Left cardiac atrium (tissue), 4 donors: Measurements from ENCODE around the gene ASIC1. TPM values are rescaled to one million over a fixed set of nuclear protein-coding genes. Genes with fewer than 3 reads are reported as not detected.
A peak's percentile ranks its signal among the peaks of the same experiment; 100 is the strongest.

Source experiments
- ATAC-seq, 2 donors: fragments of 200-7000 bp; cut with Tn5 transposase; one replicate each; pipeline ENCODE4 v1.9.1; 2020; ENCODE audit warnings: mild to moderate bottlenecking in 2 of 2, moderate library complexity in 2 of 2
- DNase-seq: peaks from one replicate; pipeline ENCODE4 v3.0.0-alpha.2; 2020
- intact Hi-C, 2 donors: fragments of 100-400 bp; cut with DNase I; formaldehyde crosslinking; loops; one replicate each; pipeline versions ENCODE4 v1.14.1 to v1.15.1; 2022 to 2023
- total RNA-seq, 2 donors: library from RNA; stranded (reverse); fragmentation: NEBNext Ultra II Directional; extraction: Animal tissue kit (Norgen Biotek cat#: 25700); gene quantifications; one replicate each; pipeline ENCODE4 v1.2.1, GENCODE V29; 2021
- donor health status: DM: no; HTN: yes; CAD: no.
- donor health status: DM: no; HTN: yes; CAD: no; lungs with severe emphysema.
- donor health status: DM: yes; HTN: yes; CAD: no.
- donor health status: Dilated cardiomyopathy.

The ASIC1 gene
- total RNA-seq, 2 donors from 2014 or later: 1.2 to 4.1 TPM

- no peak for DNase-seq
- intact Hi-C loops: no loop called here
- no peak for ATAC-seq
These were observed 19.1 kb upstream of the ASIC1 start for GRCh38 chr12:50038336-50038735.

GRCh38 chr12:50039151-50039835, 18.1 kb upstream of the ASIC1 start:
- peak; percentile 93 for ATAC-seq
- intact Hi-C loops: no loop called here
- DNase-seq: peak; percentile 90

GRCh38 chr12:50040657-50041056, 16.7 kb upstream of the ASIC1 start:
- intact Hi-C loops: no loop called here
- no peak for ATAC-seq

GRCh38 chr12:50041062-50041860, 16.1 kb upstream of the ASIC1 start:
- ATAC-seq (no peak), DNase-seq (no peak)
- intact Hi-C loops: no loop called here

More at GRCh38 chr12:50040657-50041056, 16.7 kb upstream of the ASIC1 start:
- DNase-seq: no peak

- DNase-seq (no peak), ATAC-seq (no peak)
- intact Hi-C loops: no loop called here
These were observed 15.4 kb upstream of the ASIC1 start for GRCh38 chr12:50041962-50042361.

GRCh38 chr12:50042693-50043092, 14.7 kb upstream of the ASIC1 start:
- no peak for ATAC-seq
- DNase-seq: no peak
- intact Hi-C loops: no loop called here

- intact Hi-C loops: no loop called here
- no peak for ATAC-seq
- no peak for DNase-seq
These were observed 14.1 kb upstream of the ASIC1 start for GRCh38 chr12:50043308-50043707.

- intact Hi-C loops: no loop called here
- ATAC-seq (no peak), DNase-seq (no peak)
These were observed 13.5 kb upstream of the ASIC1 start for GRCh38 chr12:50043854-50044253.

GRCh38 chr12:50047693-50048250, 9.6 kb upstream of the ASIC1 start:
- ATAC-seq: no peak
- intact Hi-C loops: no loop called here
- DNase-seq: no peak

- DNase-seq (no peak), ATAC-seq (no peak)
- intact Hi-C loops: no loop called here
These were observed 7.9 kb upstream of the ASIC1 start for GRCh38 chr12:50049254-50050118.

GRCh38 chr12:50050119-50050385, 7.3 kb upstream of the ASIC1 start:
- intact Hi-C loops: no loop called here
- DNase-seq (no peak), ATAC-seq (no peak)

GRCh38 chr12:50050410-50051098, 6.8 kb upstream of the ASIC1 start:
- peak; percentile 83 for DNase-seq
- ATAC-seq: peak; percentile 89 to 93
- intact Hi-C loops: no loop called here

- no peak for DNase-seq
- intact Hi-C loops: no loop called here
- peak in 1 of 2 donors; percentile 7 for ATAC-seq
These were observed 6.1 kb upstream of the ASIC1 start for GRCh38 chr12:50051101-50051806.

GRCh38 chr12:50052544-50052943, 4.9 kb upstream of the ASIC1 start:
- no peak for ATAC-seq
- intact Hi-C loops: no loop called here
- DNase-seq: no peak

- ATAC-seq: no peak
- DNase-seq: no peak
- intact Hi-C loops: no loop called here
These were observed 4.4 kb upstream of the ASIC1 start for GRCh38 chr12:50052964-50053363.

GRCh38 chr12:50053583-50053982, 3.8 kb upstream of the ASIC1 start:
- ATAC-seq: no peak
- intact Hi-C loops: no loop called here
- DNase-seq: no peak

- DNase-seq (no peak), ATAC-seq (peak in 1 of 2 donors; percentile 55)
- intact Hi-C loops: loop anchor here (2.0 to 5.0 kb wide), 2 partner anchors 89 kb away; no protein-coding TSS in a partner anchor
These were observed 1.4 kb upstream of the ASIC1 start for GRCh38 chr12:50055831-50056638.

GRCh38 chr12:50056639-50056976, 788 bp upstream of the ASIC1 start:
- DNase-seq: no peak
- intact Hi-C loops: loop anchor here (2.0 to 5.0 kb wide), 2 partner anchors 89 to 90 kb away; no protein-coding TSS in a partner anchor
- no peak for ATAC-seq
